Right forelimb (tissue), 1 donor: ENCODE data around the gene EVX2.

ENCODE experiments used
- DNase-seq: peaks from one replicate; pipeline ENCODE4 v3.0.0-alpha.2; 2018

EVX2 gene

DNA sequence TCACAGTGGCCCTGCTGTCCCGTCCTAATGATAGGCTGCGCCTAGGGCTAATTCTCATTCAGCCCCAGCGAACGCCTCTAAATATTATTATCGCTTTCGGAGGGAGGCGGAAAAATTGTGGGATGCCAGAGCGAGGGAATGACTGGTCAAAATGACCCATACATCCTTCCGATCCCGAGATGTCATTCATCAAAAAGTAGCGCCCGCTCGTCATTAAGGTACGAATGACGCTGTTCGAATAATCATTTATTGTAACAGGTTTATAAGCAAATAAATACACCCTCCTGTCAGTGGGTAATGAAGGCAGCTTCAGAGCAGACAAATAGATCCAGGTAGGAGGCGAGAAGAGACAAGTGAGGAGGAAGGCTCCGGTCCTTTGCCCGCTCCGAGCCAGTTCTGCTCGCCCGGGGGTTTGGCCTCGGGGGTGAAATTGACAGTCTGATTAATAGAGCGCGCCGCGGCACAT, at the start of gene EVX2:
EVX2 (minus strand) TSS at position 167 of the 466 bp plus-strand sequence. CDS start 186 bp downstream, outside the sequence.
- peak; percentile 57 for DNase-seq

DNA sequence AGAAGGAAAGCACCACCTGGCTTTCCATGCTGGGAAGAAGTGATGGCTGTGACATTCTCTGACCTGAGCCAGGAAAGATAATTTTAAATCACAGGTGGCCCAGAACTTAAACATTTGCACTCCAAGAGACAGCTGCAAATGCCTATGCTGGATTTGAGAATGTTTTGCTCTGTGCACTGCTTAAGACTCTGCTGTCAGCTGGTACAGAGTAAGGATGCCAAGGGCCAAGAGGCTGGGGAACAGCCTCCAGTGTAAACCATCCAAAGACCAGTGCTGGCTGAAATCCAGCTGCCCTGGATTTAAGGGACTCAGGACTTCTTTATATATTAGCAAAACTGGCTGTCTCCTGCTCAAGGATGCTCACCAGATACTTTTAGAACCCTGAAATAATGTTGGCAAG, 49.6 kb upstream of the EVX2 start:
- no peak for DNase-seq

DNA sequence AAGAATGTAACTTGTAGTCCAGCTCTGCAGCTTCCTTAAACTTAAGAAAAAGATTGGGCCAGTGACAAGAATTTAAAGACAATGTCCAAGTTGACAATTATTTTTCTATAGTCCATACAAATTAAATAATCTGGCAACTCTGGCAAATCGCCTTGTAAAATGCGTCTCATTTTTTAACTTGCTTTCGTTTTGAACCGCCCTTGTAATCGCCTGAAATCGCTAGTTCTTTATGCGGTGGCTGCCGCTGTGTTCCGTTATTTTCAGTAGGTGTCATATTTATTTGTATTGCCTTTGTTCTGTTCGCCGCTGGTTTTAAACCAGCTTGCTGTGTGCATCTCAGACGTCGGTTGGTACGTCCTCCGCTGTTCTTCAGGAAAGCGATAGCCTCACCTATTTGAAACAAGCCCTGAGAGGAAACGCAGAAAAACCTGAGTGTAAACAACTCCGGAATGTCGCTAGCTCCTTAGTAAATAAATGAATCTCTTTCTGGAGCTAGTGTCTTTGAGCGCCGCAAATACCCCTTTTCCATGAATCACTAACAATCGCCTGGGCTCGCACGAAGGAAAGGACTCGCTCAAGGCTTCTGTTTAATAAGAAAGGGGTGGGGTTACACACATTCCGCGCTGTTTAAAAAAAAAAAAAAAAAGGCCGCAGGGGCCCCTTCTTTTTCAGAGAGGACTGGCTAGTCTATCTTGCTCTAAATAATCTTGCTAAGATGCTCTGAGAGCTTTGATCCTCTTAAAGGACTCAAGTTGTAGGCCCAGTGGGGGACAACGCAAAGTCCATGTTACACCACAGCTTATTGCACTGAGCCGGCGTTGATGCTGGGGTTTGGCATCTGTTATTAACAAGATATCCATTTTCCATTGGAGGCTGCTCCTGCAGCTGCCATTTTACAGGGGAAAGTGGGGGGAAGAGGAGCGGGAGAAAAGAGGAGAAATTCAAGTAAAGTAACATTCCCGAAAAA, 48.7 kb upstream of the EVX2 start:
- peak; percentile 66 for DNase-seq

DNA sequence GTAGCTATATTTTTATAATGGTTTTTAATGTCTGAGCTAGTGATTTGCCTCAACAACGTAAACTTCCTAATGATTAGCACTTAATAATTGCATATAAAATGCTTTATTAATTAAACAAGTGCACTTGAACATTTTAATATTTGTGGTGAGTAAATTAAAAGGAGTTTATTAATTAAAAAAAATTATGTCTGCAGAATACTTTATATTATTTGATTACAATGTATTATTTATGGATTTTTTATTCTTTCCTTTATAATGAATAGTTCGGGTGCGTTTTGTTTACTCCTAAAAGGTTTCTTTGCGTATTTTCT, 48.0 kb upstream of the EVX2 start:
- no peak for DNase-seq

DNA sequence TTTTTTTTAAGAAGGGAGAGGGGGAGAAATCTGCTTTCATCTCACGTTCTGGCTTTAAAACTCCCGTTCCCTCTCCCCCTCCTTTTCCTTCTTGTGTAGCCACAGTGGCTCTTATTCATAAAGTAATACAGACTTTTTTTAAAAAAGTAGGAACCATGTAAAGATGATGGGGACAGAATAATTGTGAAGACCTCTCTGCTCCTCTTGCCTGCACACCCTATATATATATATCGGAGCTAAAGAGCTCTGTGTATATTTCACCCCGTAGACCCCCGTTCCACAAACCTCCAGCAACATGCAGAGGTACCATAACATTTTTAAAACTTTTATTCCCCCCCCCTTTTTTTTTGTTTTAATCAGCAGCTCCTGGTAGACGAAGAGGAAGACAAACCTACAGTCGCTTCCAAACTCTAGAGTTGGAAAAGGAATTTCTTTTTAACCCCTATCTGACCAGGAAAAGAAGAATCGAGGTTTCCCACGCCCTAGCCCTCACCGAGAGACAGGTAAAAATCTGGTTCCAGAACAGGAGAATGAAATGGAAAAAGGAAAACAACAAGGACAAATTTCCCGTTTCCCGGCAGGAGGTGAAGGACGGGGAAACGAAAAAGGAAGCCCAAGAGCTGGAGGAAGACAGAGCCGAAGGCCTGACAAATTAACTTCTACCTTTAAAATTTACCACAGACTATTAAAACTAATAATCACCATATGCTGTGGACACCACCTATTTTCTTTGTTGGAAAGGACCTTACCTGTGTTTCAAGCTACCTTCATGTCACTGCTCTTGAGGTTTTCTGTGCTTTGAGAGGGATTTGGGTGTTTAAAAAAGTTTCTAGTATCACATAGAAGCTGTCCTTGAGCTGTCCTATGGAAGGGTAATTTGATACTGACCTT, 47.4 kb upstream of the EVX2 start:
- DNase-seq, result no peak

DNA sequence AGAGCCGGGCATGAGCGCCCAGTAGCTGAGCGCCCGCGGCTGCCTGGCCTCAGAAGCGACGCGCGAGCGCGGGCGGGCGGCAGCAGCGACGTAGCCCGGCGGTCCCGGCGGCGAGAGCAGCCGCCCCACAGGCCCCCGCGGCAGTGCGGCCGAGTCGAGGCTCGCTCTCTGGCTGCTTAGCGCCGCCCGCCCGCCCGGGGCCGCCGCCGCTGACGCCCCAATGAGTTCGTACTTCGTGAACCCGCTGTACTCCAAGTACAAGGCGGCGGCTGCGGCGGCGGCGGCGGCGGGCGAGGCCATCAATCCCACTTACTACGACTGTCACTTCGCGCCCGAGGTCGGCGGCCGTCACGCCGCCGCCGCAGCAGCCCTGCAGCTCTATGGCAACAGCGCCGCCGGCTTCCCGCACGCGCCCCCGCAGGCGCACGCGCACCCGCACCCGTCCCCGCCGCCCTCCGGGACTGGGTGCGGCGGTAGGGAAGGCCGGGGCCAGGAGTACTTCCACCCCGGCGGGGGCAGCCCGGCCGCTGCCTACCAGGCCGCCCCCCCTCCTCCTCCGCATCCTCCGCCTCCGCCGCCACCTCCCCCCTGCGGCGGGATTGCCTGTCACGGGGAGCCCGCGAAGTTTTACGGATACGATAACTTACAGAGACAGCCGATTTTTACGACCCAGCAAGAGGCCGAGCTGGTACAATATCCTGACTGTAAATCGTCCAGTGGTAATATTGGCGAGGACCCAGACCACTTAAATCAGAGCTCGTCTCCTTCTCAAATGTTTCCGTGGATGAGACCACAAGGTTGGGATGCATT, 46.6 kb upstream of the EVX2 start:
- peak; percentile 85 for DNase-seq

DNA sequence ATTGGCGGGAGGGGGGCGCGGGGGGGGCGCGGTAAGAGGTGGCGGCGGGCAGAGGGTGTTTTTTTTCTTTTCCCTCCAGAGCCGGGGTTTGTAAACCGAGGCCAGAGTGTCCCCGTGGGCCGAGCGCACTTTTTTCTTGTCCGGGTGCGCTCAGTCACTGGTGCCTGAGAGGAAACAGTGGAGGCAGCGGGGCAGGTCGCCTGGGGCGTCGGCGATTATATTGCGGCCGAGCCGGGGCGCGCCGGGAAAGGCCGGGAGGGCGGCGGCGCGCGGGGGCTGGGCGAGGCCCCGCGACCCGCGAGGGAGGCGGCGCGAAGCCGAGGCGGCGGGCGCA, 46.0 kb upstream of the EVX2 start:
- no peak for DNase-seq

DNA sequence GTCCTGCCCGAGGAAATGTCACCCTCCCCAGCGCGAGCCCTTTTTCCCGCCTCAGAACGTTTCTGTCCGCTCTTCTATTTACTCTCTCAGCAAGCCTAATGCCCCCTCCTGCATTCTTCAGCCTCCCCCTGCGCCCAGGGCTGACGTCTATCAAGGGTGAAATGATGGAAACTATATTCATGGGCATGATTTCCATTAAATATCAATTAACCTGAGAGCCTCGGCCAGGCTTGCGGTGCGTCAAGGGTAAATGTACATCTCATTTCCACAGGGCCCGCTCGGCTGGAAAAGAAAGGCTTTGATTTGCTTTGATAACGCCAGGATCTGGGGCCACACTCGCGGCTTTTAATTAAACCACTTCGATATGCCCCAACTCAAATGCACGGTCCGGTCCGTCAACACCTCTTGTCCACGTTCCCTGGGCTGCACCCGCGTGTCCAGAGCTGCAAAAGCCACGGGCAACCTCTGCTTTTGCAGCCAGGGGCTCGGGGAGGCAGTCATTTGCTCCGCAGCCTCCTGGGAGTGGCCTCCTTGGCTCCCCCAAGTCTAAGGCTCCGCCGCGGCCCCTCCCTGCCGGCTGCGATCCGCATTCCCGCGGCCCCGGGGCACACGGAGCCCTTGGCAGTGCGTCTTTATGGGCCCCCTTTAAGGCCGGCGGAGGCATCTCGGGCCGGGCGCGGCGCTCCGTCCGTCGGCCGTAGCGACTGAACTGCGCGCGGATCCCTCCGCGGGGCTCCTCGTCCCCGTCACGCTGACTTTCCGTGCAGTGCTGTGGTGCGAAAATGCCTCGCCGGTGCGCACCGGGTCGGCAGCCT, 45.4 kb upstream of the EVX2 start, which contains the start of gene HOXD8:
HOXD8 (plus strand) TSS at position 724 of the 815 bp plus-strand sequence. CDS start 662 bp downstream, outside the sequence.
- DNase-seq, result peak; percentile 90

DNA sequence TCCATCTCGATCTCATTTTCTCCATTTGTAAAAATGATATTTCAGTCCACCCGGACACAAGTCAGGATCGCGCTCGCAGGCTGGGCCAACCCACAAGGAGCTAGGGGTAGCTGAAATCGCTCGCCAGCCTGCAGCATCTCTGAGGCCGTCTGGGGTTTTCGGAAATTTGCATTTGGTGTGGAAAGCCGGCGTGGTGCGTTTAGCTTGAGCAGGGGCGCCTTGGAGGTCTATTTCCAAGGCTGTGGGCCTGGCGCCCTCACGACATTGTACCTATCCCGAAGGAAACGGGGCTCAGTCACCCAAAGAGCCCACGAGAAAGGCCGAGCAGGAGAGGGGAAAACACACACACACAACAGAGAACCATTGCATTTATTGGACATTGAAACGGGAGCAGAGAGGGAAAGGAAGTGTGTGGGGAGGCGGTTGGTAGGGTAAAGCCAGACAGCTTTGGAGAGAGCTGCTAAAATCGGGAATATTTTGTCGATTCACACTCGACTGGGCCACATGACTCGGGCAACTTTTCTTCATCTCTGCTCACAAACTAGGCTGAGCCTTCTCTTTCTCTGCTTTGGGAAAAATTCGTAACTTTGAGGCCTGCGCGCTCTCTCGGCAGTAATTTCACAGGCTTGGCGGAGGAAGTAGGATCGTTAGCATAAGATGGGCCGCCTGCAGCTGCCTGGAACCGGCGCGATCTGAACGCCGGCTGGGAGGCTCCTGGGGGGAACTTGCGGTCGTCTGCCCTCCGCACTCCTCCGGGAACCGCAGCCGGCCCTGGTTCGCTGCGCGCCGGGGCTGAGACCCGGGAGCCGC, 44.6 kb upstream of the EVX2 start:
- peak; percentile 79 for DNase-seq

DNA sequence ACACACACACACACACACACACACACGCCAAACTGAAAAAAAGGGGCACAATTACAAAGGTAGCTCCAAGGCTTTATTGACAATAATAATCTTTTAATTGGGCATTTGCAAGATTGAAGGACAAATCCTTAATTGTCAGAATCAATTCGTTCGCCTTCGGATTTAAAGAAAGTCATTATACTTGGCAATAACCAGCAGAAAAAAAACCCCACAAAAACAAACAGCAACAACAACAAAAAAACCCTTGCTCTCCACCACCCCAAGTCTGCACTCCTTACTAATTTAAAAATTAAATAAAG, 44.0 kb upstream of the EVX2 start:
- no peak for DNase-seq

DNA sequence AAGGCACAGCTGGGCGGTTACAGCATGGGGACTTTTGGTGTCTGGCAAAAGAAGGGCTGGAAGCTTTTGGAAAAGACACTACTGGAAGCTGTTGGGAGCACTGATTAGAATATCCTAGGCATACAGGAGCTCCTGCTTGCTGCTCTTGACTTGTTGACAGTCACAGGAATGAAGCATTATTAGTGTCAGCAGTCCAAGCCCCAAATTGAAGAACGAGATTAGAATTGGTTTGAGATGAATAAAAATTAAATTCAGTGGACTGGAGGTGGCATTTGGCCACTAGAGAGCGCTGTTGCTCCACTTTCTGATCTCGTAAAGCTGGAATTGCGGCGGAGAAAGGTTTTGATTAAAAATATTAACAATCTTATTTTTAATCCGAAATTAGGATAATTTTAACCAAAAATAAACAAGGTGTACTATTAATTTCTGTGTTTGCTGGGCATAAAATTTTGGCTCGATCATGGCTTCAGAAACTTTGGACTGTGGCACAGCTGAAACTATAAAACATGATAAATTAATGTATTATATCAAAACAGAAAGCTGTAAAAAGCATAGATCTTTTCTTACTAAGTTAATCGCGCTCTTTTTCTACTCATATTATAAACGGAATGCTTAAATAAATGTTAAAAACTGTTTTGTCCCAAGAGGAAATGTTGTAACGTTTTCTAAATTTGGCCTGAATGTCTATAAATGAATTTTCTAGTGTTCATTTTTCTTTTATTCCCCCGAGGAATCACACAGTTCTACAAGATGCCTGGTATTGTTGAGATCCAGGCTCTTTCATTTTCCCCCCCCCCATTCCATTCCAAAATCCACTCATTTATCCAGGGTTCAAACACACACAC, 43.4 kb upstream of the EVX2 start:
- peak; percentile 84 for DNase-seq

DNA sequence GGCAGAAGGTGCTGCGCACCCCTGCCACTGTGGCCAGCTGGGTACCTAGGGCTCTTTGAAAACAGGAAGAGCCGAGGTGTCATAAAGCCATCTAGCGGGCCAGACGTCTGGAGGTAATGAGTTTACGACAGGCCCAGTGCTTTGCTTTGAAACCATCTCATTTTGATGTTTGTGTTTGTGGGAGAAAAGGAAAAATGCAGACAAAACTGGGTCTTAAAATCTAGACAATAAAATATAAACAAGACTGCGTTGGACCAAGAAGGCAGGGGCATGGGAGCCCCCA, 42.0 kb upstream of the EVX2 start:
- no peak for DNase-seq

DNA sequence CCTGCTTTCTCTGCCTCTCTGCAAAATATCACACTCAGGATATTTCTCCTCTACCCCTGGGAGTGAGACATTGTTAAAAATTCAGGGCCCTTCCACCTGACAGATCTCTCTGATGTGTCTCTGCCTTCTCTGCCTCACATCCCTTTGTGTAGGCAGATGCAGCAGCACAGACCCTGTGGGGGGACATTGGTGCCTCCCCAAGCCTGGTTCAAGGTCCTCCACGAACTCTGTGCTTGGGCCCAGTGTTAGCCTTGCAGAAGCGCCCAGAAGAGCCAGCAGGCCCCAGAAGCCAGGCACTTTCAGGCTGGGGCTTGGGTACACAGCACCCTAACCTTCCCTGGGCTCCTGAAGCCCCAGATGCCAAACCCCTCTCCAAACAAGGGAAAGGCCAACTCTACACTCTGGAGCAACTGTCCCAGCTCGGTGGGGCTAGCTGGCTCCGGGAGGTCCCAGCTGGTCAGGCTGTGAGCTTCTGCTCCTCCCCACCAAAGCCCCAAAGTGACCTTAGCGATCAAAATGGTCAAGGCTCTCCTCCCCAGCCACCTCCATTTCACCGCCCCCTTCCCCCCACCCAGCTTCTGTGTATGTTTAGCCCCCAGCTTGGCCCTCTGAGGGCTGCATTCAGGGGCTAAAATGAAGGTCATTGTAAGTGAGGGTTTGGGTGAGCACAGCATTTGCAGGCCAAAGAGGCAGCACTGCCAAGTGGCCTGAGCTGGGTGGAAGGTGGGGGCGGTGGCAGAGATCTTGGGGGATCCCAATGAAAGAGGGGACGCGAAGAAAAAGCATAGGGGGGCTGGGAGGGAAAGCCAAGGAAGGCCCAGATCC, 41.4 kb upstream of the EVX2 start:
- peak; percentile 58 for DNase-seq

DNA sequence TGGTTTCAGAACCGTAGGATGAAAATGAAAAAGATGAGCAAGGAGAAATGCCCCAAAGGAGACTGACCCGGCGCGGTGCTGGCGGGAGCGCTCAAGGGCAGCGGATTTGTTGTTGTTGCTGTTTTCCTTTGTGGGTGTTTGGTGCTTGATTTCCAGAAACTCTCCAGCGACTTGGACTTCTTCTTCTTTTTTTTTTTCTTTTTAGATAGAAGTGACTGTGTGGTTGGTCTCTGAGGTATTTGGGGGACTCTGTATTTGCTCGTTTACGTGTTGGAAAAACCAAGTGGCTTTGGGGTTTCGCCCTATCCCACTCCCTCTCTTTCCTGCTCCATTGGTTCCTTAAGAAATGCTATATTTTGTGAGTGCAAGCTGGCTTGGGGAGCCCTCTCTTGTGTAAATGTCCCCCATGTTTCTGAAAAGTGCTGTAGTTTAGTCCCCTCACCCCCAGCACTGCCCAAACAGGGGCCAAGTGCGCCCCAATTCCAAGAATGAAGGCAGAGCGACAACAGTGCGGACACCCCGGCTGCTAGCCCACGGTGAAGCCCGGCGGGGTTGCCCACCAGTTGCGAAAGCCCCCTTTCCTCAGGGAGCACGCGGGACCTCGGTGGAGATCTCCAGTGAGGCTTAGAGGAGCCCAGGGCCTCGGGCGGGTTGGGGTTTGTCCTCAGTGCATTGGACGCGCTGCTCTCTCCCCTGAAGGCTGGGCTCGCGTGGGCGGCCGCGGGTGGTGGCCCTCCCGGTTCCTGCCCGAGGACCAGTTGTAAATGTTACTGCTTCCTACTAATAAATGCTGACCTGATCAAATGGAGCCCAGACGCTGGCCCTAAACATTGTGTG, 40.6 kb upstream of the EVX2 start:
- peak; percentile 65 for DNase-seq

DNA sequence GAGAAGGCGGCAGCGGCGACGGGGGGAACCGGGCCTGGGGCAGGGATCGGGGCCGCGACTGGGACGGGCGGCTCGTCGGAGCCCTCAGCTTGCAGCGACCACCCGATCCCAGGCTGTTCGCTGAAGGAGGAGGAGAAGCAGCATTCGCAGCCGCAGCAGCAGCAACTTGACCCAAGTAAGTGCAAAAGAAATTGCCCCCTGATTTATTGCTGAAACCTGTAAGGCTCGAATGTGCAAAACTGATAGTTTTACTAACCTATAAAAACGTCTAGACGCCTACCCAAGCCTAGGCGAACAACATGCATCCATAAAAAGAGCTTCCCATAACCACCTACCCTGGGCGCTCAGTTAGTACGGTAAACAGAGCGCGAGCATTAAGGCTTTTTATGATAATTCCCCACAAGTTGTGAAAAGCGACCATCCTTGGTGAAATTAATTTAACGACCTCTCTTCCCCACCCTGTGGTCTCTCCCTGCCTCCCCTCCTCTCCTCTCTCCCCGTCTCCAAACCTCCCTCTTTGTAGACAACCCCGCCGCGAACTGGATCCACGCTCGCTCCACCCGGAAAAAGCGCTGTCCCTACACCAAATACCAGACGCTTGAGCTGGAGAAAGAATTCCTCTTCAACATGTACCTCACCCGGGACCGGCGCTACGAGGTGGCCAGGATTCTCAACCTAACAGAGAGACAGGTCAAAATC, 39.8 kb upstream of the EVX2 start:
- peak; percentile 77 for DNase-seq

DNA sequence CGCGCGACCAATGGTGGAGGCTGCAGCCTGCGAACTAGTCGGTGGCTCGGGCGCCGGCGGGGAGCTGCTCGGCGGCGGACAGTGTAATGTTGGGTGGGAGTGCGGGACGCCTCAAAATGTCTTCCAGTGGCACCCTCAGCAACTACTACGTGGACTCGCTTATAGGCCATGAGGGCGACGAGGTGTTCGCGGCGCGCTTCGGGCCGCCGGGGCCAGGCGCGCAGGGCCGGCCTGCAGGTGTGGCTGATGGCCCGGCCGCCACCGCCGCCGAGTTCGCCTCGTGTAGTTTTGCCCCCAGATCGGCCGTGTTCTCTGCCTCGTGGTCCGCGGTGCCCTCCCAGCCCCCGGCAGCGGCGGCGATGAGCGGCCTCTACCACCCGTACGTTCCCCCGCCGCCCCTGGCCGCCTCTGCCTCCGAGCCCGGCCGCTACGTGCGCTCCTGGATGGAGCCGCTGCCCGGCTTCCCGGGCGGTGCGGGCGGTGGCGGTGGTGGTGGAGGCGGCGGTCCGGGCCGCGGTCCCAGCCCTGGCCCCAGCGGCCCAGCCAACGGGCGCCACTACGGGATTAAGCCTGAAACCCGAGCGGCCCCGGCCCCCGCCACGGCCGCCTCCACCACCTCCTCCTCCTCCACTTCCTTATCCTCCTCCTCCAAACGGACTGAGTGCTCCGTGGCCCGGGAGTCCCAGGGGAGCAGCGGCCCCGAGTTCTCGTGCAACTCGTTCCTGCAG, 39.1 kb upstream of the EVX2 start, which contains the start of gene HOXD9:
HOXD9 (plus strand) TSS at position 37 of the 728 bp plus-strand sequence; CDS start at position 87, 50 bp downstream.
- no peak for DNase-seq
